GDM1 (cell line): Measurements from ENCODE around the gene STT3B.

Experiments
- DNase-seq: peaks from one replicate; lab custom pipeline; 2025; lab: John Stamatoyannopoulos, UW

The STT3B gene

GRCh38 chr3:31521468-31521867 lies 11.3 kb upstream of the STT3B start:
- no peak for DNase-seq

GRCh38 chr3:31522152-31522551 lies 10.6 kb upstream of the STT3B start:
- peak; percentile 78 for DNase-seq

GRCh38 chr3:31523543-31523942 lies 9.2 kb upstream of the STT3B start:
- no peak for DNase-seq

- DNase-seq: no peak
These were observed 7.2 kb upstream of the STT3B start for GRCh38 chr3:31525532-31525931.

GRCh38 chr3:31529421-31529820 lies 3.3 kb upstream of the STT3B start:
- no peak for DNase-seq

GRCh38 chr3:31530039-31530959 lies 2.4 kb upstream of the STT3B start:
- DNase-seq: no peak

GRCh38 chr3:31530960-31531335 lies 1.8 kb upstream of the STT3B start:
- DNase-seq: no peak

- DNase-seq: no peak
These were observed 1.2 kb upstream of the STT3B start for GRCh38 chr3:31531452-31531991.

- DNase-seq: peak; percentile 99
These were observed 636 bp upstream of the STT3B start for GRCh38 chr3:31531992-31532586.

GRCh38 chr3:31533169-31534064 lies 692 bp downstream of the STT3B start:
- no peak for DNase-seq

GRCh38 chr3:31534065-31534425 lies 1.3 kb downstream of the STT3B start:
- peak; percentile 8 for DNase-seq

GRCh38 chr3:31536497-31536896 lies 3.8 kb downstream of the STT3B start:
- DNase-seq: no peak

GRCh38 chr3:31538801-31539200 lies 6.1 kb downstream of the STT3B start:
- no peak for DNase-seq

- no peak for DNase-seq
These were observed 6.5 kb downstream of the STT3B start for GRCh38 chr3:31539275-31539674.

GRCh38 chr3:31541089-31541488 lies 8.4 kb downstream of the STT3B start:
- DNase-seq: no peak

GRCh38 chr3:31542246-31542645 lies 9.5 kb downstream of the STT3B start:
- DNase-seq: no peak

- DNase-seq: no peak
These were observed 10.7 kb downstream of the STT3B start for GRCh38 chr3:31543375-31543774.

GRCh38 chr3:31544634-31545033 lies 11.9 kb downstream of the STT3B start:
- no peak for DNase-seq

- no peak for DNase-seq
These were observed 13.4 kb downstream of the STT3B start for GRCh38 chr3:31546162-31546561.

- no peak for DNase-seq
These were observed 14.0 kb downstream of the STT3B start for GRCh38 chr3:31546725-31547124.

- no peak for DNase-seq
These were observed 17.9 kb downstream of the STT3B start for GRCh38 chr3:31550452-31551251.
